Liver (tissue), 9 donors: ENCODE measurements around the gene EPB41L2. TPM values are rescaled to one million over a fixed set of nuclear protein-coding genes. Genes with fewer than 3 reads are reported as not detected.

ENCODE experiments used
- DNase-seq: peaks from one replicate; pipeline ENCODE4 v3.0.0-alpha.2; 2017; ENCODE audit warnings: low spot score
- H3K27ac ChIP-seq, 2 donors: one replicate each; pipeline ENCODE4 v1.7.0; 2013; ENCODE audit warnings: inconsistent platforms in 2 of 2, low read length in 2 of 2, control low read depth in 1 of 2, low read depth in 1 of 2, mild to moderate bottlenecking in 1 of 2
- H3K27me3 ChIP-seq, 4 donors: one replicate each; pipeline versions ENCODE4 v1.6.1 to v1.7.0; 2013; ENCODE audit warnings: low read length in 3 of 4, inconsistent platforms in 1 of 4, mild to moderate bottlenecking in 1 of 4, moderate library complexity in 1 of 4; ENCODE audit not compliant: control insufficient read depth in 4 of 4, insufficient read depth in 4 of 4
- H3K36me3 ChIP-seq, 4 donors: one replicate each; pipeline versions ENCODE4 v1.6.1 to v1.7.0; 2013; ENCODE audit warnings: low read length in 3 of 4, mild to moderate bottlenecking in 3 of 4, low read depth in 1 of 4, moderate library complexity in 1 of 4; ENCODE audit not compliant: control insufficient read depth in 4 of 4, insufficient read depth in 3 of 4
- H3K4me1 ChIP-seq, 4 donors: one replicate each; pipeline versions ENCODE4 v1.6.1 to v1.7.0; 2013; ENCODE audit warnings: low read length in 3 of 4, mild to moderate bottlenecking in 3 of 4, moderate library complexity in 1 of 4; ENCODE audit not compliant: control insufficient read depth in 4 of 4, insufficient read depth in 4 of 4
- H3K4me3 ChIP-seq, 3 donors: one replicate each; pipeline versions ENCODE4 v1.6.1 to v1.7.0; 2013; ENCODE audit warnings: low read length in 3 of 3, control low read depth in 1 of 3, low read depth in 1 of 3, mild to moderate bottlenecking in 1 of 3
- H3K9ac ChIP-seq, 2 donors: one replicate each; pipeline ENCODE4 v1.7.0; 2013; ENCODE audit warnings: low read length in 2 of 2, mild to moderate bottlenecking in 2 of 2, moderate library complexity in 2 of 2, control low read depth in 1 of 2, low read depth in 1 of 2
- H3K9me3 ChIP-seq, 4 donors: one replicate each; pipeline versions ENCODE4 v1.6.1 to v1.7.0; 2013; ENCODE audit warnings: low read length in 3 of 4; ENCODE audit not compliant: control insufficient read depth in 4 of 4
- ATF3 ChIP-seq: IDR thresholded peaks from 2 replicates; pipeline ENCODE4 v1.6.1; 2016; ENCODE audit warnings: antibody characterized with exemption
- EGR1 ChIP-seq, 2 donors: IDR thresholded peaks; 2 replicates each; pipeline ENCODE4 v1.6.1; 2016 to 2018; ENCODE audit warnings: antibody characterized with exemption in 2 of 2, low read depth in 2 of 2
- FOXA1 ChIP-seq: IDR thresholded peaks from 2 replicates; pipeline ENCODE4 v1.6.1; 2016; ENCODE audit warnings: antibody characterized with exemption
- GABPA ChIP-seq, 2 donors: IDR thresholded peaks in 1 of 2; conservative IDR thresholded peaks in 1 of 2; 2 replicates each; pipeline ENCODE4 v1.6.1; 2016; ENCODE audit warnings: antibody characterized with exemption in 2 of 2, mild to moderate bottlenecking in 1 of 2, moderate library complexity in 1 of 2
- HNF4A ChIP-seq, 2 donors: conservative IDR thresholded peaks; 2 replicates each; pipeline ENCODE4 v1.6.1; 2016; ENCODE audit warnings: antibody characterized with exemption in 2 of 2, mild to moderate bottlenecking in 2 of 2
- HNF4G ChIP-seq: IDR thresholded peaks from 2 replicates; pipeline ENCODE4 v1.6.1; 2016; ENCODE audit warnings: antibody characterized with exemption
- JUND ChIP-seq, 2 donors: IDR thresholded peaks; 2 replicates each; pipeline ENCODE4 v1.6.1; 2016; ENCODE audit warnings: antibody characterized with exemption in 2 of 2
- NR2F2 ChIP-seq: IDR thresholded peaks from 2 replicates; pipeline ENCODE4 v1.6.1; 2016; ENCODE audit warnings: antibody characterized with exemption
- RAD21 ChIP-seq, 2 donors: IDR thresholded peaks; 2 replicates each; pipeline ENCODE4 v1.6.1; 2016; ENCODE audit warnings: antibody characterized with exemption in 2 of 2, mild to moderate bottlenecking in 2 of 2
- RXRA ChIP-seq, 2 donors: IDR thresholded peaks; 2 replicates each; pipeline ENCODE4 v1.6.1; 2017 to 2018; ENCODE audit warnings: antibody characterized with exemption in 2 of 2, mild to moderate bottlenecking in 1 of 2
- SP1 ChIP-seq: IDR thresholded peaks from 2 replicates; pipeline ENCODE4 v1.6.1; 2018; ENCODE audit warnings: antibody characterized with exemption, mild to moderate bottlenecking
- TAF1 ChIP-seq: conservative IDR thresholded peaks from 2 replicates; pipeline ENCODE4 v1.6.1; 2016; ENCODE audit warnings: antibody characterized with exemption, mild to moderate bottlenecking
- YY1 ChIP-seq: IDR thresholded peaks from 2 replicates; pipeline ENCODE4 v1.6.1; 2016; ENCODE audit warnings: antibody characterized with exemption, mild to moderate bottlenecking
- WGBS: extraction: QIAGEN DNeasy Blood & Tissue Kit; methylation state at CpG from one replicate; pipeline ENCODE4 v1.1.7; 2013; 5-methylcytosine and 5-hydroxymethylcytosine counted together
- polyA plus RNA-seq, 2 donors: library from polyadenylated mRNA; stranded (reverse) in 1 of 2; unstranded in 1 of 2; fragments of 200-250 nt in 1 of 2; fragments of >200 nt in 1 of 2; fragmentation: Nextera tagmentation in 1 of 2; extraction: Ambion mirVana in 1 of 2; gene quantifications; one replicate each; pipeline versions ENCODE4 v1.2.1 to v1.2.3, GENCODE V29; 2013 to 2015
- total RNA-seq, 2 donors: library from RNA; depleted of rRNA; stranded (reverse); fragments of >200 nt; gene quantifications; one replicate each; pipeline ENCODE4 v1.2.3, GENCODE V29; 2014
- TF ChIP-seq, protein P1 (sequence below): IDR thresholded peaks from 2 replicates; pipeline ENCODE4 v1.6.1; 2016; ENCODE audit warnings: antibody characterized with exemption
- TF ChIP-seq, protein P2 (sequence below): fragments of 150-350 bp; IDR thresholded peaks from 2 replicates; pipeline ENCODE4 v1.5.1; 2017; ENCODE audit warnings: improper control_type of control experiment, low read depth, low read length; ENCODE audit not compliant: missing input control
- donor health status: healthy.
- donor health status: healthy.
- donor health status: healthy.
- donor health status: healthy.
- donor health status: healthy.

EPB41L2 gene
- total and polyA plus RNA-seq, 4 donors: 10.0 to 43.3 (median 18.7) TPM

DNA sequence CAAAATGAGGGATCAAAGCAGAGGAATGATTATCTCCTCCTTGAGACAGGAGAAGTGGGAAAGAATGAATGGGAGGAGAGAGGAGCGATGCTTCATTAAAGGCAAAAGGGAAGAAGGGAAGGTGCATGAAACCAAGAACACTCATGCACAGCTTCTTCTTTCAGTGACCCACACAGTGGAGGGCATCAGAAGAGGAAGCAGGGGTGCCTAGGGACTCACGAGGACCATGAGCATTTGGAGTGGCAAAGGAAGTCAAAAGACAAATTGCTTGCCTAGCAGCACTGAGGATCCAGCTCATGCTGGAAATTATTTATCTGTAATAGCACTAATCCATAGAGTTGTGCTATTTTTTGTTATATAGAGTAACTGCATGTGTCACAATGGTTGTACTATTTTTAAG is 169.8 kb downstream of the EPB41L2 start:
- no peaks in the 10 kb centered on the region for H3K27me3 ChIP-seq
- no peaks in the 10 kb centered on the region for H3K36me3 ChIP-seq
- DNase-seq: no peak
- no peak overlapping the region for H3K27ac ChIP-seq
- no peak for TF ChIP-seq EGR1 (IDR thresholded peaks at IDR 0.05; ENCODE audit: low read depth in 2 of 2)
- TF ChIP-seq, protein P1, sequence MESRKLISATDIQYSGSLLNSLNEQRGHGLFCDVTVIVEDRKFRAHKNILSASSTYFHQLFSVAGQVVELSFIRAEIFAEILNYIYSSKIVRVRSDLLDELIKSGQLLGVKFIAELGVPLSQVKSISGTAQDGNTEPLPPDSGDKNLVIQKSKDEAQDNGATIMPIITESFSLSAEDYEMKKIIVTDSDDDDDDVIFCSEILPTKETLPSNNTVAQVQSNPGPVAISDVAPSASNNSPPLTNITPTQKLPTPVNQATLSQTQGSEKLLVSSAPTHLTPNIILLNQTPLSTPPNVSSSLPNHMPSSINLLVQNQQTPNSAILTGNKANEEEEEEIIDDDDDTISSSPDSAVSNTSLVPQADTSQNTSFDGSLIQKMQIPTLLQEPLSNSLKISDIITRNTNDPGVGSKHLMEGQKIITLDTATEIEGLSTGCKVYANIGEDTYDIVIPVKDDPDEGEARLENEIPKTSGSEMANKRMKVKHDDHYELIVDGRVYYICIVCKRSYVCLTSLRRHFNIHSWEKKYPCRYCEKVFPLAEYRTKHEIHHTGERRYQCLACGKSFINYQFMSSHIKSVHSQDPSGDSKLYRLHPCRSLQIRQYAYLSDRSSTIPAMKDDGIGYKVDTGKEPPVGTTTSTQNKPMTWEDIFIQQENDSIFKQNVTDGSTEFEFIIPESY: no peak
- TF ChIP-seq YY1: no peak
- TF ChIP-seq SP1: no peak
- no peak for TF ChIP-seq GABPA (IDR thresholded peaks at IDR 0.05 in 1 of 2, conservative IDR thresholded peaks at IDR 0.05 in 1 of 2)
- TF ChIP-seq HNF4A (conservative IDR thresholded peaks at IDR 0.05): no peak
- TF ChIP-seq FOXA1: no peak
- no peak for TF ChIP-seq RXRA (IDR thresholded peaks at IDR 0.05)
- no peak overlapping the region for H3K4me3 ChIP-seq
- 81% methylated on average over 2 of the region's 2 CpGs for WGBS
- no peaks in the 10 kb centered on the region for H3K9me3 ChIP-seq
- no peaks in the 10 kb centered on the region for H3K4me1 ChIP-seq
- H3K9ac ChIP-seq: no peak overlapping the region

DNA sequence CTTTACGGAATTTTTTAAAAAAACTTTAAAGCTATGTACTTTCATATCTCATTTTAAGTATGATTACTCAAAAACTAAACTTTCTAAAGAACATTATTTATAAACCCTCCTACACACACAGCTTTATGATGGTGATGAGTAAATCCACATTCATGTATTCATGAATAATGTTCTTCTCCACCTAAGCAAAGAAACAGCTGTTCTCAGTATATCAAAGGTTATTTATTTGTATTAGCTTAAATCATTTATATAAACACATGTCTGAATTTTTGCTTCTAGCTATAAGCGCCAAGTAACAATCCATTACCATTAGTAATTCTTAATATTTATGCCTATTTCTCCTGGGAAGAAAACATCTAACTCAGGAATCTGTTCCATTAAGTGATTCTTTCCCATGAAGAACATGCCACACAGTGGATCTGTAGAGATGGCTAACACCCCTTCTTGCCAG is 172.5 kb downstream of the EPB41L2 start:
- Histone ChIP-seq H3K4me3 (no peak overlapping the region), H3K27ac (no peak overlapping the region), H3K9me3 (no peaks in the 10 kb centered on the region), H3K9ac (no peak overlapping the region), H3K36me3 (no peaks in the 10 kb centered on the region), H3K4me1 (no peaks in the 10 kb centered on the region), H3K27me3 (no peaks in the 10 kb centered on the region)
- no peak for DNase-seq
- WGBS: 92% methylated on average over 2 of the region's 2 CpGs
- TF ChIP-seq, protein P2, sequence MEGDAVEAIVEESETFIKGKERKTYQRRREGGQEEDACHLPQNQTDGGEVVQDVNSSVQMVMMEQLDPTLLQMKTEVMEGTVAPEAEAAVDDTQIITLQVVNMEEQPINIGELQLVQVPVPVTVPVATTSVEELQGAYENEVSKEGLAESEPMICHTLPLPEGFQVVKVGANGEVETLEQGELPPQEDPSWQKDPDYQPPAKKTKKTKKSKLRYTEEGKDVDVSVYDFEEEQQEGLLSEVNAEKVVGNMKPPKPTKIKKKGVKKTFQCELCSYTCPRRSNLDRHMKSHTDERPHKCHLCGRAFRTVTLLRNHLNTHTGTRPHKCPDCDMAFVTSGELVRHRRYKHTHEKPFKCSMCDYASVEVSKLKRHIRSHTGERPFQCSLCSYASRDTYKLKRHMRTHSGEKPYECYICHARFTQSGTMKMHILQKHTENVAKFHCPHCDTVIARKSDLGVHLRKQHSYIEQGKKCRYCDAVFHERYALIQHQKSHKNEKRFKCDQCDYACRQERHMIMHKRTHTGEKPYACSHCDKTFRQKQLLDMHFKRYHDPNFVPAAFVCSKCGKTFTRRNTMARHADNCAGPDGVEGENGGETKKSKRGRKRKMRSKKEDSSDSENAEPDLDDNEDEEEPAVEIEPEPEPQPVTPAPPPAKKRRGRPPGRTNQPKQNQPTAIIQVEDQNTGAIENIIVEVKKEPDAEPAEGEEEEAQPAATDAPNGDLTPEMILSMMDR: no peak
- no peak for TF ChIP-seq HNF4G
- TF ChIP-seq ATF3: no peak
- no peak for TF ChIP-seq EGR1 (IDR thresholded peaks at IDR 0.05; ENCODE audit: low read depth in 2 of 2)
- no peak for TF ChIP-seq RAD21 (IDR thresholded peaks at IDR 0.05)
- TF ChIP-seq SP1: no peak
- TF ChIP-seq TAF1: no peak
- TF ChIP-seq HNF4A (conservative IDR thresholded peaks at IDR 0.05): no peak
- TF ChIP-seq YY1: no peak
- TF ChIP-seq JUND (IDR thresholded peaks at IDR 0.05): no peak
- TF ChIP-seq RXRA (IDR thresholded peaks at IDR 0.05): no peak
- no peak for TF ChIP-seq NR2F2
- TF ChIP-seq, protein P1: no peak
